Spleen (tissue), 7 donors: Measurements from ENCODE around the gene OTULIN.

ENCODE experiments used
- POLR2A ChIP-seq, 3 donors: fragments of 450-650 bp; IDR thresholded peaks; one replicate each; pipeline ENCODE4 v1.5.1; 2017; ENCODE audit warnings: antibody characterized with exemption in 3 of 3, mild to moderate bottlenecking in 1 of 3
- POLR2AphosphoS5 ChIP-seq, 3 donors: sonication (generic); formaldehyde crosslinking; IDR thresholded peaks; one replicate each; pipeline ENCODE4 v1.5.1; 2017; ENCODE audit warnings: antibody characterized with exemption in 3 of 3
- TF ChIP-seq, protein P1 (sequence below), 11 experiments: fragments of 200-600 bp in 7 of 11; fragments of 450-650 bp in 4 of 11; sonication (generic) in 4 of 11; IDR thresholded peaks in 8 of 11; conservative IDR thresholded peaks in 3 of 11; 1 replicate in 7 of 11; 2 replicates in 4 of 11; pipeline versions ENCODE4 v1.4.0 to v1.8.0; 2016 to 2021; ENCODE audit warnings: antibody characterized with exemption in 11 of 11, inconsistent platforms in 4 of 11, mild to moderate bottlenecking in 1 of 11
- donor health status: DM: no; HTN: no; CAD: no; lungs with moderate emphysema.
- donor health status: DM: no; HTN: no; CAD: no.
- donor health status: DM: no; HTN: no; CAD: no.

DNA sequence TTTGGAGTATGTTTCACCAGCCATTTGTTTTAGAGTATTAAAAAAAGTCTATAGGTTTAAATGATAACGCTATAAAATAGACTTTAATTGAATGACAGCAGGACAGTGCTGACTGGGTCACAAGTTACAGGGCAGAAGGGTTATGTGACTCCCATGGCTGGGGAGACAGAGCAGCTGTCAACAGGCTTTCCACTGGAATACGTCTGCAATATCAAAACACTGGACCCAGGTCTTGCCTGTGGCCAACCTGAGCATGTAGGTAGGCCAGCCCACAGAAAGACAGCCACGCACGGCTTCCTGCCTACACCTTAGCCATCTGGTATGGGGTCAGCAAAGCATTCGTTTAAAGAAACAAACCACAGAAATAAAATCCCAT lies 80.7 kb downstream of the OTULIN start:
- TF ChIP-seq, protein P1, sequence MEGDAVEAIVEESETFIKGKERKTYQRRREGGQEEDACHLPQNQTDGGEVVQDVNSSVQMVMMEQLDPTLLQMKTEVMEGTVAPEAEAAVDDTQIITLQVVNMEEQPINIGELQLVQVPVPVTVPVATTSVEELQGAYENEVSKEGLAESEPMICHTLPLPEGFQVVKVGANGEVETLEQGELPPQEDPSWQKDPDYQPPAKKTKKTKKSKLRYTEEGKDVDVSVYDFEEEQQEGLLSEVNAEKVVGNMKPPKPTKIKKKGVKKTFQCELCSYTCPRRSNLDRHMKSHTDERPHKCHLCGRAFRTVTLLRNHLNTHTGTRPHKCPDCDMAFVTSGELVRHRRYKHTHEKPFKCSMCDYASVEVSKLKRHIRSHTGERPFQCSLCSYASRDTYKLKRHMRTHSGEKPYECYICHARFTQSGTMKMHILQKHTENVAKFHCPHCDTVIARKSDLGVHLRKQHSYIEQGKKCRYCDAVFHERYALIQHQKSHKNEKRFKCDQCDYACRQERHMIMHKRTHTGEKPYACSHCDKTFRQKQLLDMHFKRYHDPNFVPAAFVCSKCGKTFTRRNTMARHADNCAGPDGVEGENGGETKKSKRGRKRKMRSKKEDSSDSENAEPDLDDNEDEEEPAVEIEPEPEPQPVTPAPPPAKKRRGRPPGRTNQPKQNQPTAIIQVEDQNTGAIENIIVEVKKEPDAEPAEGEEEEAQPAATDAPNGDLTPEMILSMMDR (IDR thresholded peaks at IDR 0.05 in 8 of 11, conservative IDR thresholded peaks at IDR 0.05 in 3 of 11) = no peak
- TF ChIP-seq POLR2AphosphoS5 (IDR thresholded peaks at IDR 0.05) = no peak
- TF ChIP-seq POLR2A (IDR thresholded peaks at IDR 0.05) = no peak
